Measurements from ENCODE around the gene STAU1. TPM values are rescaled to one million over a fixed set of nuclear protein-coding genes. Genes with fewer than 3 reads are reported as not detected.
A peak's percentile ranks its signal among the peaks of the same experiment; 100 is the strongest.

The STAU1 gene
- total and polyA plus RNA-seq, 2 of the 13 experiments (the other 11 are each of a cell fraction or from before 2014, with no cell fraction given): 119 to 133 TPM

GRCh38 chr20:49187851-49188641, at the start of gene STAU1 (continued):
- TF ChIP-seq ATF6 (CRISPR knock-in tag; conservative IDR thresholded peaks at IDR 0.05): no peak; the same call in 1 of the 2 replicates
- no peak for TF ChIP-seq ZNF33A (CRISPR knock-in tag; IDR thresholded peaks at IDR 0.05; ENCODE audit: borderline replicate concordance)
- TF ChIP-seq TAF1 (CRISPR knock-in tag; IDR thresholded peaks at IDR 0.05): peak; percentile 97
- no peak for TF ChIP-seq MAFF (IDR thresholded peaks at IDR 0.05; ENCODE audit: low read depth, low read length)
- TF ChIP-seq ZNF225 (CRISPR knock-in tag; IDR thresholded peaks at IDR 0.05): no peak
- TF ChIP-seq ZNF660 (CRISPR knock-in tag; IDR thresholded peaks at IDR 0.05; ENCODE audit: borderline replicate concordance, low read depth): no peak
- TF ChIP-seq MNT (IDR thresholded peaks at IDR 0.05): no peak
- no peak for TF ChIP-seq ZNF329 (CRISPR knock-in tag; IDR thresholded peaks at IDR 0.05; ENCODE audit: low read depth)
- TF ChIP-seq ZNF326 (CRISPR knock-in tag; IDR thresholded peaks at IDR 0.05; ENCODE audit: borderline replicate concordance): no peak
- TF ChIP-seq ZNF615 (CRISPR knock-in tag; IDR thresholded peaks at IDR 0.05; ENCODE audit: borderline replicate concordance): no peak
- TF ChIP-seq PHB2 (IDR thresholded peaks at IDR 0.05; ENCODE audit: partially characterized antibody): no peak
- no peak; the same call in 1 of the 2 replicates for TF ChIP-seq ZNF460 (CRISPR knock-in tag; IDR thresholded peaks at IDR 0.05; ENCODE audit: borderline replicate concordance)
- TF ChIP-seq ZNF629 (CRISPR knock-in tag; conservative IDR thresholded peaks at IDR 0.05): no peak
- no peak for TF ChIP-seq PRMT3 (CRISPR knock-in tag; IDR thresholded peaks at IDR 0.05; ENCODE audit: borderline replicate concordance, low read depth)
- TF ChIP-seq YEATS2 (CRISPR knock-in tag; IDR thresholded peaks at IDR 0.05; ENCODE audit: borderline replicate concordance): peak; percentile 84
- TF ChIP-seq PRDM10 (CRISPR knock-in tag; IDR thresholded peaks at IDR 0.05; ENCODE audit: low read depth): peak; percentile 61; the same call in 1 of the 2 replicates
- no peak for TF ChIP-seq ZNF260 (CRISPR knock-in tag; IDR thresholded peaks at IDR 0.05; ENCODE audit: borderline replicate concordance, low read depth)
- 0 out of 2 replicates have a peak, but pooled peaks have one; percentile 28 for TF ChIP-seq HINFP (CRISPR knock-in tag; IDR thresholded peaks at IDR 0.05; ENCODE audit: low read depth)
- TF ChIP-seq SRY (CRISPR knock-in tag; IDR thresholded peaks at IDR 0.05): peak; percentile 86
- no peak; the same call in 1 of the 2 replicates for TF ChIP-seq AKAP8 (CRISPR knock-in tag; IDR thresholded peaks at IDR 0.05)
